H9 (cell line): Measurements from ENCODE around the gene EPS8. TPM values are rescaled to one million over a fixed set of nuclear protein-coding genes. Genes with fewer than 3 reads are reported as not detected.

ENCODE experiments used
- DNase-seq: peaks from one replicate; pipeline ENCODE4 v3.0.0-alpha.2; 2017
- H2AFZ ChIP-seq: one replicate; pipeline ENCODE4 v1.6.1; 2013; ENCODE audit warnings: mild to moderate bottlenecking, low read length, control low read depth, moderate library complexity
- H2AK5ac ChIP-seq: 2 replicates; pipeline ENCODE4 v1.6.1; 2013; ENCODE audit warnings: low read length, control low read depth, mixed read lengths; ENCODE audit not compliant: insufficient read length
- H2BK120ac ChIP-seq: one replicate; pipeline ENCODE4 v1.6.1; 2013; ENCODE audit warnings: low read depth, mild to moderate bottlenecking, low read length, control low read depth, inconsistent platforms; ENCODE audit not compliant: poor library complexity, severe bottlenecking
- H2BK12ac ChIP-seq: 2 replicates; pipeline ENCODE4 v1.6.1; 2013; ENCODE audit warnings: low read length, control low read depth, mixed read lengths, low read depth; ENCODE audit not compliant: insufficient read length
- H2BK15ac ChIP-seq: 2 replicates; pipeline ENCODE4 v1.6.1; 2013; ENCODE audit warnings: low read depth, low read length, control low read depth
- H2BK20ac ChIP-seq: one replicate; pipeline ENCODE4 v1.6.1; 2013; ENCODE audit warnings: low read depth, mild to moderate bottlenecking, low read length, control low read depth, inconsistent platforms; ENCODE audit not compliant: poor library complexity, severe bottlenecking
- H2BK5ac ChIP-seq: 2 replicates; pipeline ENCODE4 v1.6.1; 2013; ENCODE audit warnings: low read length, control low read depth, mixed read lengths; ENCODE audit not compliant: insufficient read length
- H3K14ac ChIP-seq: 2 replicates; pipeline ENCODE4 v1.6.1; 2013; ENCODE audit warnings: low read length, control low read depth; ENCODE audit not compliant: insufficient read depth
- H3K18ac ChIP-seq: 2 replicates; pipeline ENCODE4 v1.6.1; 2013; ENCODE audit warnings: low read depth, mild to moderate bottlenecking, mixed read lengths, low read length, control low read depth; ENCODE audit not compliant: insufficient read length
- H3K23ac ChIP-seq: 2 replicates; pipeline ENCODE4 v1.6.1; 2013; ENCODE audit warnings: low read length, control low read depth, mixed read lengths, low read depth; ENCODE audit not compliant: insufficient read length
- H3K23me2 ChIP-seq: 2 replicates; pipeline ENCODE4 v1.6.1; 2013; ENCODE audit warnings: low read depth, mild to moderate bottlenecking, mixed read lengths, low read length, control low read depth; ENCODE audit not compliant: insufficient read length, poor library complexity, severe bottlenecking
- H3K27ac ChIP-seq: 2 replicates; pipeline ENCODE4 v1.5.1; 2013; ENCODE audit warnings: low read length, control low read depth, mixed read lengths, low read depth; ENCODE audit not compliant: insufficient read length
- H3K27me3 ChIP-seq: 2 replicates; pipeline ENCODE4 v1.6.1; 2013; ENCODE audit warnings: low read length, control low read depth, inconsistent platforms; ENCODE audit not compliant: insufficient read depth
- H3K4ac ChIP-seq: 2 replicates; pipeline ENCODE4 v1.6.1; 2013; ENCODE audit warnings: low read depth, mild to moderate bottlenecking, control low read depth, inconsistent platforms, low read length, moderate library complexity
- H3K4me1 ChIP-seq: 2 replicates; pipeline ENCODE4 v1.6.1; 2013; ENCODE audit warnings: low read length, control low read depth, inconsistent platforms; ENCODE audit not compliant: insufficient read depth
- H3K4me2 ChIP-seq: 2 replicates; pipeline ENCODE4 v1.6.1; 2013; ENCODE audit warnings: low read length, control low read depth, mixed read lengths; ENCODE audit not compliant: insufficient read length, insufficient read depth
- H3K56ac ChIP-seq: 2 replicates; pipeline ENCODE4 v1.6.1; 2013; ENCODE audit warnings: low read depth, mild to moderate bottlenecking, mixed read lengths, low read length, control low read depth; ENCODE audit not compliant: insufficient read length
- H3K79me1 ChIP-seq: 2 replicates; pipeline ENCODE4 v1.6.1; 2013; ENCODE audit warnings: low read depth, mild to moderate bottlenecking, moderate library complexity, low read length, control low read depth, inconsistent platforms; ENCODE audit not compliant: insufficient read depth, poor library complexity, severe bottlenecking
- H3K79me2 ChIP-seq: 2 replicates; pipeline ENCODE4 v1.6.1; 2013; ENCODE audit warnings: low read length, control low read depth, inconsistent platforms; ENCODE audit not compliant: insufficient read depth
- H3K9ac ChIP-seq: 2 replicates; pipeline ENCODE4 v1.6.1; 2013; ENCODE audit warnings: low read length, control low read depth, mixed read lengths; ENCODE audit not compliant: insufficient read length; ENCODE audit errors: extremely low read depth
- H3K9me3 ChIP-seq: one replicate; pipeline ENCODE4 v1.6.1; 2013; ENCODE audit warnings: low read depth, low read length, inconsistent platforms; ENCODE audit not compliant: control insufficient read depth
- H3T11ph ChIP-seq: one replicate; pipeline ENCODE4 v1.6.1; 2013; ENCODE audit warnings: mild to moderate bottlenecking, low read length, control low read depth, inconsistent platforms
- H4K20me1 ChIP-seq: one replicate; pipeline ENCODE4 v1.6.1; 2013; ENCODE audit not compliant: control insufficient read depth, insufficient read length, insufficient read depth
- H4K5ac ChIP-seq: 2 replicates; pipeline ENCODE4 v1.6.1; 2013; ENCODE audit warnings: low read depth, mild to moderate bottlenecking, mixed read lengths, low read length, control low read depth; ENCODE audit not compliant: insufficient read length
- H4K8ac ChIP-seq: replicated peaks from 2 replicates; pipeline ENCODE4 v1.6.1; 2013; ENCODE audit warnings: low read length, control low read depth, mixed read lengths, low read depth; ENCODE audit not compliant: insufficient read length
- H4K91ac ChIP-seq: 2 replicates; pipeline ENCODE4 v1.6.1; 2013; ENCODE audit warnings: low read depth, mild to moderate bottlenecking, moderate library complexity, mixed read lengths, low read length, control low read depth; ENCODE audit not compliant: insufficient read length
- H3K27ac Mint-ChIP-seq, 3 experiments: 2 replicates in 2 of 3; 3 replicates in 1 of 3; pipeline ENCODE4 v1.8.0; 2020 to 2021; ENCODE audit warnings: mixed read lengths in 3 of 3, mild to moderate bottlenecking in 1 of 3, moderate library complexity in 1 of 3
- H3K27me3 Mint-ChIP-seq: 2 replicates; pipeline ENCODE4 v1.8.0; 2021; ENCODE audit warnings: low read depth, mild to moderate bottlenecking, moderate library complexity, mixed read lengths
- H3K36me3 Mint-ChIP-seq, 3 experiments: 2 replicates in 2 of 3; 3 replicates in 1 of 3; pipeline ENCODE4 v1.8.0; 2020 to 2021; ENCODE audit warnings: low read depth in 3 of 3, mixed read lengths in 3 of 3; ENCODE audit not compliant: insufficient read depth in 1 of 3
- H3K4me1 Mint-ChIP-seq, 2 experiments: 2 replicates each; pipeline ENCODE4 v1.8.0; 2020; ENCODE audit warnings: mixed read lengths in 2 of 2
- H3K4me3 Mint-ChIP-seq, 2 experiments: 2 replicates in 1 of 2; 3 replicates in 1 of 2; pipeline ENCODE4 v1.8.0; 2020 to 2021; ENCODE audit warnings: mild to moderate bottlenecking in 2 of 2, mixed read lengths in 2 of 2, moderate library complexity in 1 of 2
- H3K9me3 Mint-ChIP-seq, 2 experiments: 2 replicates in 1 of 2; 3 replicates in 1 of 2; pipeline ENCODE4 v1.8.0; 2020; ENCODE audit warnings: mild to moderate bottlenecking in 2 of 2, mixed read lengths in 2 of 2, moderate library complexity in 1 of 2
- WGBS: extraction: QIAGEN DNeasy Blood & Tissue Kit; methylation state at CpG from one replicate; pipeline ENCODE4 v1.1.7; 2013; ENCODE audit warnings: missing lambda C conversion rate, low lambda C conversion rate, mixed read lengths; ENCODE audit not compliant: insufficient read length; ENCODE audit errors: extremely low coverage; 5-methylcytosine and 5-hydroxymethylcytosine counted together
- total RNA-seq: library from RNA; stranded (reverse); gene quantifications from 2 replicates; pipeline ENCODE4 v1.2.1, GENCODE V29; 2021
- TF ChIP-seq, protein P1 (sequence below): fragments of 200-600 bp; sonication (generic); conservative IDR thresholded peaks from 3 replicates; pipeline ENCODE4 v1.8.0; 2021; ENCODE audit warnings: antibody characterized with exemption, mild to moderate bottlenecking

The EPS8 gene
- total RNA-seq, 1 experiment from 2014 or later, result 2.2 TPM

DNA sequence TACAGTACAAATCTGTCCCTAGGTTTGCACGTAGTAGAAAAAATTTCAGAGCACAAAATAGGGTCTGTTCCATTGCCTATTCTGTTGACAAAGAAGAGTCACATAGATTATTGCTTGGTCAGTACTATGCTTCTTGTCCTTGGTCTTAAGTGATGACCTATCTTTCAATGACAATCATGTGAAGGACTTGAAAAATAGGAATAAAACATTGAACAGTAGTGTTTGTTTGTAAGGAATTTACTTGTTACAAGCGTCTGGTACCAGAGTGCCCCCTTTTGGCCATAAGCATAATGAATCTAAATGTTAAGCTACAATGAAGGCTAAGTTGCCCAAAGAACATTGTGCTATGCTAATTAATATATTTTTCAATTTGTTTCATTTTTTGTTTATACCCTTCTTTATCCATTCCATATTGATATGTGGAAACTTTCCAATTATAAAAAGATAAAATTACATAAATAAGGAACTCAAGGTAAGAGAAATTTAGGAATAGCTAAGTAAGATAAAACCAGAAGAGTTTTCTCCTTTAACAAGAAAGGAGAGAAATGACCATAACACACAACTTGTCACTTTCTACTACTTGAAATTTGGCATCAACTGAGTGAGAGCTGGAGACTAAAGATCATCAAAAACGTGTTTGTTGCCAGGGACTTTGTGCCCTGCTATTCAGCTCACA, 204.7 kb downstream of the EPS8 start:
- TF ChIP-seq, protein P1, sequence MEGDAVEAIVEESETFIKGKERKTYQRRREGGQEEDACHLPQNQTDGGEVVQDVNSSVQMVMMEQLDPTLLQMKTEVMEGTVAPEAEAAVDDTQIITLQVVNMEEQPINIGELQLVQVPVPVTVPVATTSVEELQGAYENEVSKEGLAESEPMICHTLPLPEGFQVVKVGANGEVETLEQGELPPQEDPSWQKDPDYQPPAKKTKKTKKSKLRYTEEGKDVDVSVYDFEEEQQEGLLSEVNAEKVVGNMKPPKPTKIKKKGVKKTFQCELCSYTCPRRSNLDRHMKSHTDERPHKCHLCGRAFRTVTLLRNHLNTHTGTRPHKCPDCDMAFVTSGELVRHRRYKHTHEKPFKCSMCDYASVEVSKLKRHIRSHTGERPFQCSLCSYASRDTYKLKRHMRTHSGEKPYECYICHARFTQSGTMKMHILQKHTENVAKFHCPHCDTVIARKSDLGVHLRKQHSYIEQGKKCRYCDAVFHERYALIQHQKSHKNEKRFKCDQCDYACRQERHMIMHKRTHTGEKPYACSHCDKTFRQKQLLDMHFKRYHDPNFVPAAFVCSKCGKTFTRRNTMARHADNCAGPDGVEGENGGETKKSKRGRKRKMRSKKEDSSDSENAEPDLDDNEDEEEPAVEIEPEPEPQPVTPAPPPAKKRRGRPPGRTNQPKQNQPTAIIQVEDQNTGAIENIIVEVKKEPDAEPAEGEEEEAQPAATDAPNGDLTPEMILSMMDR, result peak; percentile 79
- Mint-ChIP-seq H3K4me1 (peaks cover 4 to 7% of the 10 kb centered on the region in 2 experiments; a peak in 3 of 4 replicates), H3K36me3 (peaks cover 3 to 14% (median 9%) of the 10 kb centered on the region in 3 experiments; a peak in 5 of 7 replicates), H3K4me3 (no peak overlapping the region), H3K27me3 (peaks cover 10% of the 10 kb centered on the region), H3K27ac (no peak overlapping the region), H3K9me3 (peaks cover 5 to 10% of the 10 kb centered on the region in 2 experiments)
- Histone ChIP-seq H3K23me2 (no peaks in the 10 kb centered on the region), H2BK12ac (no peak overlapping the region), H3K56ac (no peak overlapping the region), H3K27me3 (no peaks in the 10 kb centered on the region), H2BK20ac (no peak overlapping the region), H2BK120ac (no peak overlapping the region), H2AK5ac (no peak overlapping the region), H3K27ac (no peak overlapping the region), H4K91ac (no peak overlapping the region), H3K23ac (no peak overlapping the region), H3K79me1 (no peaks in the 10 kb centered on the region), H3K4ac (no peak overlapping the region), H3K79me2 (no peaks in the 10 kb centered on the region), H3K9ac (no peak overlapping the region), H2AFZ (no peak overlapping the region), H2BK15ac (no peak overlapping the region), H3K18ac (no peak overlapping the region), H3T11ph (no peak overlapping the region), H4K8ac (no peak overlapping the region), H3K9me3 (peaks cover 5% of the 10 kb centered on the region), H2BK5ac (no peak overlapping the region), H4K20me1 (no peaks in the 10 kb centered on the region), H3K4me1 (no peaks in the 10 kb centered on the region), H3K4me2 (no peak overlapping the region), H4K5ac (no peak overlapping the region), H3K14ac (no peak overlapping the region)
- WGBS, result no CpG with 5 or more reads among the region's 3 CpGs
- no peak for DNase-seq
